Fibroblast of villous mesenchyme (primary cell): ENCODE measurements around the gene SPOUT1. TPM values are rescaled to one million over a fixed set of nuclear protein-coding genes. Genes with fewer than 3 reads are reported as not detected.

Experiments
- DNase-seq: peaks from one replicate; pipeline ENCODE4 v3.0.0-alpha.2; 2010; ENCODE audit warnings: low read depth
- H3K4me3 ChIP-seq: 2 replicates; pipeline ENCODE4 v1.5.1; 2011; ENCODE audit warnings: low read depth, mild to moderate bottlenecking, low read length
- CTCF ChIP-seq: IDR thresholded peaks from 2 replicates; pipeline ENCODE4 v1.5.1; 2012; ENCODE audit warnings: low read depth, mild to moderate bottlenecking, low read length; ENCODE audit not compliant: insufficient read depth
- total RNA-seq: library from RNA; depleted of rRNA; stranded (reverse); fragments of >200 nt; gene quantifications from 2 replicates; pipeline ENCODE4 v1.2.3, GENCODE V29; 2012

SPOUT1 gene
- total RNA-seq, 1 donor, result 11.7 TPM

GRCh38 chr9:128770286-128771030, 59.1 kb downstream of the SPOUT1 start:
- TF ChIP-seq CTCF, result no peak
- H3K4me3 ChIP-seq, result peak overlapping the region; percentile 87
- DNase-seq, result no peak

Other genes starting within 250 kb of the SPOUT1 start
- gene DYNC2I2, start 172.9 kb downstream of the SPOUT1 start, total RNA-seq, result 52.2 and 59.9 TPM in 2 replicates
- gene SET, start 140.6 kb downstream of the SPOUT1 start, total RNA-seq, result 378 and 491 TPM in 2 replicates
- 2.6 and 3.5 TPM in 2 replicates for gene PKN3, start 127.3 kb downstream of the SPOUT1 start, total RNA-seq
- gene ZDHHC12, start 105.7 kb downstream of the SPOUT1 start, total RNA-seq, result 30.7 and 40.6 TPM in 2 replicates
- 17.3 and 22.9 TPM in 2 replicates for gene ZER1, start 57.9 kb downstream of the SPOUT1 start, total RNA-seq
- gene TBC1D13, start 42.5 kb downstream of the SPOUT1 start, total RNA-seq, result 10.4 and 12.9 TPM in 2 replicates
- gene ENDOG, start 11.3 kb downstream of the SPOUT1 start, total RNA-seq, result 17.3 and 26.4 TPM in 2 replicates
- gene KYAT1, start 52.2 kb upstream of the SPOUT1 start, total RNA-seq, result 6.8 and 11.2 TPM in 2 replicates
- gene LRRC8A, start 52.3 kb upstream of the SPOUT1 start, total RNA-seq, result 53.5 and 62.2 TPM in 2 replicates
- 9.9 and 11.9 TPM in 2 replicates for gene PHYHD1, start 91.2 kb upstream of the SPOUT1 start, total RNA-seq
- 24.8 and 31.5 TPM in 2 replicates for gene DOLK, start 117.8 kb upstream of the SPOUT1 start, total RNA-seq
- 48.0 and 59.2 TPM in 2 replicates for gene NUP188, start 117.9 kb upstream of the SPOUT1 start, total RNA-seq
- gene SH3GLB2, start 198.5 kb upstream of the SPOUT1 start, total RNA-seq, result 30.9 and 39.3 TPM in 2 replicates
- gene MIGA2, start 206.8 kb upstream of the SPOUT1 start, total RNA-seq, result 22.5 and 26.1 TPM in 2 replicates